Measurements from ENCODE around the gene SLFN5. TPM values are rescaled to one million over a fixed set of nuclear protein-coding genes. Genes with fewer than 3 reads are reported as not detected.

Gene SLFN5
- total and polyA plus RNA-seq, 4 donors = 1.9 to 7.8 (median 3.4) TPM

GRCh38 chr17:35297666-35298065, 54.8 kb downstream of the SLFN5 start (continued):
- TF ChIP-seq GABPA (IDR thresholded peaks at IDR 0.05 in 1 of 2, conservative IDR thresholded peaks at IDR 0.05 in 1 of 2) = no peak
- no peak for TF ChIP-seq MAX (IDR thresholded peaks at IDR 0.05)
- TF ChIP-seq TAF1 (conservative IDR thresholded peaks at IDR 0.05) = no peak
- TF ChIP-seq FOXA1 (IDR thresholded peaks at IDR 0.05) = no peak
- no peak for TF ChIP-seq RAD21 (IDR thresholded peaks at IDR 0.05)
- no peak for TF ChIP-seq JUND (IDR thresholded peaks at IDR 0.05)
- TF ChIP-seq REST (IDR thresholded peaks at IDR 0.05) = no peak

- no peaks in the 10 kb centered on the region for H3K4me1 ChIP-seq (ENCODE audit: control insufficient read depth in 4 of 4, insufficient read depth in 4 of 4, low read length in 3 of 4)
- H3K9me3 ChIP-seq (ENCODE audit: control insufficient read depth in 4 of 4, low read length in 3 of 4) = peaks cover 0 to 2% (median under 1%) of the 10 kb centered on the region in 4 donors
- no peak overlapping the region for H3K27ac ChIP-seq (ENCODE audit: low read depth in 1 of 2, low read length in 2 of 2)
- no peak overlapping the region for H3K9ac ChIP-seq (ENCODE audit: low read depth in 1 of 2, low read length in 2 of 2)
- no peaks in the 10 kb centered on the region for H3K27me3 ChIP-seq (ENCODE audit: control insufficient read depth in 4 of 4, insufficient read depth in 4 of 4, low read length in 3 of 4)
- no peak for DNase-seq (ENCODE audit: low spot score)
- H3K4me3 ChIP-seq (ENCODE audit: low read depth in 1 of 3, low read length in 3 of 3) = no peak overlapping the region
- no peaks in the 10 kb centered on the region for H3K36me3 ChIP-seq (ENCODE audit: control insufficient read depth in 4 of 4, insufficient read depth in 3 of 4, low read depth in 1 of 4, low read length in 3 of 4)
- TF ChIP-seq HNF4G (IDR thresholded peaks at IDR 0.05) (no peak), SP1 (IDR thresholded peaks at IDR 0.05) (no peak), MAX (IDR thresholded peaks at IDR 0.05) (no peak), TAF1 (conservative IDR thresholded peaks at IDR 0.05) (no peak), HNF4A (conservative IDR thresholded peaks at IDR 0.05) (no peak), YY1 (IDR thresholded peaks at IDR 0.05) (no peak), RAD21 (IDR thresholded peaks at IDR 0.05) (no peak), REST (IDR thresholded peaks at IDR 0.05) (no peak), NR2F2 (IDR thresholded peaks at IDR 0.05) (no peak), CTCF (IDR thresholded peaks at IDR 0.05; ENCODE audit: low read depth, low read length, missing input control) (no peak), ZBTB33 (IDR thresholded peaks at IDR 0.05) (no peak), GABPA (IDR thresholded peaks at IDR 0.05 in 1 of 2, conservative IDR thresholded peaks at IDR 0.05 in 1 of 2) (no peak), FOXA1 (IDR thresholded peaks at IDR 0.05) (no peak), JUND (IDR thresholded peaks at IDR 0.05) (no peak), ATF3 (IDR thresholded peaks at IDR 0.05) (no peak), RXRA (IDR thresholded peaks at IDR 0.05) (no peak), EGR1 (IDR thresholded peaks at IDR 0.05; ENCODE audit: low read depth in 2 of 2) (no peak), FOXA2 (IDR thresholded peaks at IDR 0.05) (no peak)
These were observed 55.8 kb downstream of the SLFN5 start for GRCh38 chr17:35298639-35299038.
